ENCODE measurements around the gene TUBA3E. TPM values are rescaled to one million over a fixed set of nuclear protein-coding genes. Genes with fewer than 3 reads are reported as not detected.
"Not testable (repeated sequence)": the region's sequence is repeated elsewhere in the genome, so short reads cannot be mapped to it uniquely, and the experiment has no call there.

TUBA3E gene
- not detected for total RNA-seq

GRCh38 chr2:130198343-130198742, at the start of gene TUBA3E:
Gene TUBA3E, minus strand, starts transcription at chr2:130198439. Its CDS starts 79 bp downstream, at chr2:130198360.
- ChIA-PET CTCF (no interaction called here), POLR2A (no interaction called here)
- Mint-ChIP-seq H3K4me1 (ENCODE audit: low read depth) (no peaks in the 10 kb centered on the region), H3K27ac (no peak within 1 kb of the TSS), H3K4me3 (no peak within 1 kb of the TSS), H3K36me3 (ENCODE audit: low read depth) (no peaks in the 10 kb centered on the region), H3K27me3 (peaks cover 1% of the 10 kb centered on the region), H3K9me3 (no peaks in the 10 kb centered on the region)
- TF ChIP-seq, protein P1, sequence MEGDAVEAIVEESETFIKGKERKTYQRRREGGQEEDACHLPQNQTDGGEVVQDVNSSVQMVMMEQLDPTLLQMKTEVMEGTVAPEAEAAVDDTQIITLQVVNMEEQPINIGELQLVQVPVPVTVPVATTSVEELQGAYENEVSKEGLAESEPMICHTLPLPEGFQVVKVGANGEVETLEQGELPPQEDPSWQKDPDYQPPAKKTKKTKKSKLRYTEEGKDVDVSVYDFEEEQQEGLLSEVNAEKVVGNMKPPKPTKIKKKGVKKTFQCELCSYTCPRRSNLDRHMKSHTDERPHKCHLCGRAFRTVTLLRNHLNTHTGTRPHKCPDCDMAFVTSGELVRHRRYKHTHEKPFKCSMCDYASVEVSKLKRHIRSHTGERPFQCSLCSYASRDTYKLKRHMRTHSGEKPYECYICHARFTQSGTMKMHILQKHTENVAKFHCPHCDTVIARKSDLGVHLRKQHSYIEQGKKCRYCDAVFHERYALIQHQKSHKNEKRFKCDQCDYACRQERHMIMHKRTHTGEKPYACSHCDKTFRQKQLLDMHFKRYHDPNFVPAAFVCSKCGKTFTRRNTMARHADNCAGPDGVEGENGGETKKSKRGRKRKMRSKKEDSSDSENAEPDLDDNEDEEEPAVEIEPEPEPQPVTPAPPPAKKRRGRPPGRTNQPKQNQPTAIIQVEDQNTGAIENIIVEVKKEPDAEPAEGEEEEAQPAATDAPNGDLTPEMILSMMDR (IDR thresholded peaks at IDR 0.05), result no peak
- DNase-seq (no peak), ATAC-seq (no peak)
- intact Hi-C loops (cut with micrococcal nuclease), result no loop called here

DNA sequence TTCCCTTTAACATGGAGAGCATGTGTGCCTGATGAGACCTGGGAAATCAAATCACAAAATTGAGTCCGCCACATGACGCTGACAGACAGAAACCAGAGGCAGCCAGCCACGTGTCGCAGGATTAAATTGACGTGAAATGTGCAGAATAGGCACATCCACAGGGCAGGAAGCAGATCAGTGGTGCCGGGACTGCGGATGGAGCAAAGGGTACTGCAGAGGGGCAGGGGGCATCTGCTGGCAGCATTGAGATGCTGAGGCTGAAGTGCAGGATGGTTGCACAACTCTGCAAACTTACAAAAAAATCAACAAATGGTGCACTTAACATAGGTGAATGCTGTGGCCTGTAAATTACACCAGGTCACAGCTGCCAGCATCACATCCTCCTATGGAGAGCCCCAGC, 48.2 kb upstream of the TUBA3E start:
- ChIA-PET POLR2A (no interaction called here), CTCF (no interaction called here)
- ATAC-seq, result no peak
- Mint-ChIP-seq H3K27ac (no peak overlapping the region), H3K27me3 (peaks cover 23% of the 10 kb centered on the region), H3K9me3 (no peaks in the 10 kb centered on the region), H3K4me1 (ENCODE audit: low read depth) (no peaks in the 10 kb centered on the region), H3K4me3 (no peak overlapping the region), H3K36me3 (ENCODE audit: low read depth) (no peaks in the 10 kb centered on the region)
- TF ChIP-seq, protein P1 (IDR thresholded peaks at IDR 0.05), result no peak
- DNase-seq, result no peak
- intact Hi-C loops (cut with micrococcal nuclease), result no loop called here

GRCh38 chr2:130245976-130246375, 47.7 kb upstream of the TUBA3E start:
- POLR2A ChIA-PET, result no interaction called here
- CTCF ChIA-PET, result no interaction called here
- no peaks in the 10 kb centered on the region for H3K9me3 Mint-ChIP-seq
- no peaks in the 10 kb centered on the region for H3K36me3 Mint-ChIP-seq (ENCODE audit: low read depth)
- H3K27ac Mint-ChIP-seq, result no peak overlapping the region
- intact Hi-C loops (cut with micrococcal nuclease), result no loop called here
- H3K4me3 Mint-ChIP-seq, result no peak overlapping the region
- TF ChIP-seq, protein P1 (IDR thresholded peaks at IDR 0.05), result no peak
- no peak for DNase-seq
- no peak for ATAC-seq
- H3K27me3 Mint-ChIP-seq, result peaks cover 22% of the 10 kb centered on the region
- no peaks in the 10 kb centered on the region for H3K4me1 Mint-ChIP-seq (ENCODE audit: low read depth)

- DNase-seq (no peak), ATAC-seq (no peak)
- CTCF ChIA-PET, result no interaction called here
- Mint-ChIP-seq H3K27ac (no peak overlapping the region), H3K9me3 (no peaks in the 10 kb centered on the region), H3K27me3 (peaks cover 17% of the 10 kb centered on the region), H3K36me3 (ENCODE audit: low read depth) (no peaks in the 10 kb centered on the region), H3K4me1 (ENCODE audit: low read depth) (no peaks in the 10 kb centered on the region), H3K4me3 (no peak overlapping the region)
- TF ChIP-seq, protein P1 (IDR thresholded peaks at IDR 0.05), result no peak
- intact Hi-C loops (cut with micrococcal nuclease), result no loop called here
- POLR2A ChIA-PET, result no interaction called here
These were observed 45.1 kb upstream of the TUBA3E start for GRCh38 chr2:130243359-130243758.

DNA sequence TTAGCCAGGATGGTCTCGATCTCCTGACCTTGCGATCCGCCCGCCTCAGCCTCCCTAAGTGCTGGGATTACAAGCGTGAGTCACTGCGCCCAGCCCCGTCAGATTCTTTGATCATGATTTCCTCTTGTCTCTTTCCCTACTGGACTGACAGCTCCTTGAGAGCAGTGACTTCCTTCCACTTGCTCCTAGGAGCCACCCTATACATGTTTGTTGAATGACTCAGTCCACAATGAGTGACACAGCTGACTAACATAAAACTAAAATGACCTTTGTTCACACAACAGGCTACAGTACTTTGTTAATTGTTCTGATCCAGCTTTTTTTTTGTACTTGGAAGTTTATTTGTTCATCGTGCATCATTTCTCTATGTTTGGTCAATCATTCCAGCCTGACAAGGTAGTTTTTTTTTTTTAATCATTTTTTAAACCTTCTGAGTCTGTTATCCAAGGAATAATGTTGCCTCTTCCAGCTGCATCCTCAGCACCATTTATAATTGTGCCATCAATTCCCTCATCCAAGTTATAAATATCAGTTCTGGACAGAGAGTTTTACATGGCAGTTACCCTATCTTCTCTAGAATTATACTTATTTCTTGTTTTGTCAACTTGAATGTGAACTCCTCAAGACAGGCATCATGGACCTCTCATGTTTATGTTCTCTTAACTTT, 42.9 kb upstream of the TUBA3E start:
- DNase-seq (no peak), ATAC-seq (no peak)
- no peaks in the 10 kb centered on the region for H3K9me3 Mint-ChIP-seq
- TF ChIP-seq, protein P1 (IDR thresholded peaks at IDR 0.05), result no peak
- no peak overlapping the region for H3K27ac Mint-ChIP-seq
- POLR2A ChIA-PET, result no interaction called here
- no peaks in the 10 kb centered on the region for H3K36me3 Mint-ChIP-seq (ENCODE audit: low read depth)
- H3K4me3 Mint-ChIP-seq, result no peak overlapping the region
- no peaks in the 10 kb centered on the region for H3K4me1 Mint-ChIP-seq (ENCODE audit: low read depth)
- intact Hi-C loops (cut with micrococcal nuclease), result no loop called here
- H3K27me3 Mint-ChIP-seq, result peaks cover 4% of the 10 kb centered on the region
- CTCF ChIA-PET, result no interaction called here

- intact Hi-C loops (cut with micrococcal nuclease); DNase-seq; H3K4me1 Mint-ChIP-seq (ENCODE audit: low read depth); POLR2A ChIA-PET; H3K27me3 Mint-ChIP-seq; CTCF ChIA-PET; H3K9me3 Mint-ChIP-seq; H3K4me3 Mint-ChIP-seq; ATAC-seq; H3K27ac Mint-ChIP-seq; H3K36me3 Mint-ChIP-seq (ENCODE audit: low read depth): not testable (repeated sequence)
These were observed 41.3 kb upstream of the TUBA3E start for GRCh38 chr2:130239581-130239980.

- CTCF ChIA-PET; DNase-seq; H3K36me3 Mint-ChIP-seq (ENCODE audit: low read depth); intact Hi-C loops (cut with micrococcal nuclease); H3K9me3 Mint-ChIP-seq; H3K27me3 Mint-ChIP-seq; H3K4me1 Mint-ChIP-seq (ENCODE audit: low read depth); H3K4me3 Mint-ChIP-seq; H3K27ac Mint-ChIP-seq; POLR2A ChIA-PET: not testable (repeated sequence)
- peak; percentile 37 for ATAC-seq
These were observed 34.8 kb upstream of the TUBA3E start for GRCh38 chr2:130233066-130233465.
